HG02870 (cell line): ENCODE measurements around the gene USP40.

Experiments used
- ATAC-seq: cut with Tn5 transposase; IDR thresholded peaks from one replicate; pipeline ENCODE4 v1.9.1; 2021; ENCODE audit warnings: mild to moderate bottlenecking, moderate library complexity; ENCODE audit not compliant: unreplicated experiment

USP40 gene

DNA sequence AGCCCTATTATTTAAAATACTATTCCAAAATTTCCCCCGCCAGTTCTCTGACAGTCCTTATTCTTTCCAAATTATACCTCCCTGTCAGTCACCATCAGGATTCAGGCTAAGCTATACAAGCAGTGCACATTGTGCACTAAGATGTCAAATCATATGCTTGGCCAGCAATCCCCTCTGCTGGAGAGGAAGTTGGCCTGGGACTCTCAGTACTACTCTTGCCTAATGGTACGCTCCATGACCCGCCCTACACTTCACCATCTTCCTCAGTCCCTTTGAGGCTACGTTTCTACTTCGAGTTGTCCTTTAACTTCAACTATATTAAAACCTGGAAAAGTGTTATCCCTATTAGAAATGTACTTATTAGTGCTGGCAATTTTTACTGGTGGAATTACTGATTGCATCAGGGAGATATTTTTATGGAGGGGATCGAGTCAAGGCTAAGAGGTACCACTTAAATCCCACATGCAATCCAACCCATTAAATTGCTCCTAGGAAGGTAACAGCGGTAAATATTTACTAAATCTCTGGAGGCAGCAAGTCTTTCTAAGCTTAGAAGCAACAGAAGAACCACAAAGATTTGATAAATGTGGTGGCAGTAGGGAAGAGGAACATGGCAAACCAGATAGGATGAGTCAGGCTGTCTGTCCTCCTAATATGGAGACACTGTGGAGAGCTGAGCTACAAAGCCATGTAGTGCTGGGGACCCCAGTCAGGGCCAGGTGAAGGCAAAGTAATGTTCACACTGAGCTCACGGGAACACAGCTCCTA lies 2.7 kb downstream of the USP40 start:
- ATAC-seq: no peak

DNA sequence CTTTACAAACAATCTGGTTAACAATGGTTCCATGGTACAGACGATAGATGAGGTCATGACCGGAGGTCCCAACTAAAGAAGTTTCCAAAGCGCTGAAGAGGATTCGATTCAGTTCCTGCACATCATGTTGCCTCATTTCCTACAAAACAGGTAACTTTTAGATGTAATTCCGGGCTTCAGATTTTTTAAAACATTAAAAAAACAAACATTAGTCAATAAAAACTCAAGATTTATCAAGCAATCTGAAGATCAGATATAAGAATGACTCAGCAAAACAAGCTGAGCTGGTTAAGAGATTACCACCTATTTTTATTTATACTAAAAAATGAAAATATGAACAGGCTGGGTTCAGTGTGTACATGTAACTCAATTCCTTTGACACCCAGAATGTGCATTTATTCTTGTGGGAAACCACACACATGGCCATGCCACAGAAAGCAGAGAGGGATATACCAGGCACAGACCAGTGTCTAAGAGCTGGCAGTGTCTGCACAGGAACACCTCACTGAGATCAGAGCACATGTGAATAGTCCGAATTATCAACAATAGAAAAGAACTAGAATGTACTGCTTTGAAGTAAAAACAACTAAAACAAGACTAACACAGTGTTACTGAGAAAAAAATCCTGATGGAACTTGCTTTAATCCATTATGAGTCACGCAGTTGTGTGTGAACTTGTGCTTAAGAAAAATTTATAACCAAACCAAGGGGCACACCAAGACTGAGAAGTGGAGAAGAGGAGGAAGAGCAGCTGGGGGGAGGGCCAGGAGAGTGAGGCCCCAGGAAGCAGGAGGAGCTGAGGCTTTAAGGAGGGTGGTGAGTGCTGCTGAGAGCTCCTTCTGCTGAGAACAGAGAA lies 9.5 kb downstream of the USP40 start:
- ATAC-seq: no peak

DNA sequence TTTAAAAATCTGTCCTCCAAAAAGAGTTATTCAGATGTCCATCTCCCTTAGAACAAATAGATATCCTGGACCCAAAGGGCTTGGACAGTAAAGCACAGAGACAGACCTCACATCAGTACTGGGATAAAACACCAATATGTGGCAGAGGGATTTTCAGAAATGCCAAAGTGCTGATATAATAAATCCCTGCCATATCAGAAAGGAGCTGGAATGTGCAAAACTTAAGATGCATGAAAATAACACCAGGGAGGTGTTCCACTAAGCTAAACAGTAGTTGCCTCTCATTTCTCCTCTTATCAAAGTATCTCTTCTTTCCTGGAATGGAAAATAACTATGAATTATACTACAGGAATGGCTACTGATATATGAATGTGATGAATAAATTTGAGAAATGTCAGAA lies 13.2 kb downstream of the USP40 start:
- no peak for ATAC-seq

DNA sequence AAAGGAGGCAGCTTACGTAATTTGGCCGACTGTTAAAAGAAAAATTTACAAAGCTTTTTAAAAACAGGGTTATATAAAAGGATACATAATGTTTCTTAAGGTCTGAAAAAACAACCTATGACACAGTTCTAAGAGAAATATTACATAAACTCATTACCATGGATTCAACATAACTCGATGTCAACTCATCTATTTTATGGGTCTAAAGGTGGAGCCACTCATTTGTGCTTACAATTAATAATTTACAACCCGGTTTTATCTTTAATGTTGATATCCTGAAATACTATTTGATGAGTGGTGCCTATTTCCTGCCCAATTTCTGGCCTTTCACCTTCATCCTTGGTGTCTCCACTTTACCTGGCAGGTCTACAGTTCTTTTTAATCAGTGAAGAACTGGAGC lies 15.1 kb downstream of the USP40 start:
- ATAC-seq: no peak

DNA sequence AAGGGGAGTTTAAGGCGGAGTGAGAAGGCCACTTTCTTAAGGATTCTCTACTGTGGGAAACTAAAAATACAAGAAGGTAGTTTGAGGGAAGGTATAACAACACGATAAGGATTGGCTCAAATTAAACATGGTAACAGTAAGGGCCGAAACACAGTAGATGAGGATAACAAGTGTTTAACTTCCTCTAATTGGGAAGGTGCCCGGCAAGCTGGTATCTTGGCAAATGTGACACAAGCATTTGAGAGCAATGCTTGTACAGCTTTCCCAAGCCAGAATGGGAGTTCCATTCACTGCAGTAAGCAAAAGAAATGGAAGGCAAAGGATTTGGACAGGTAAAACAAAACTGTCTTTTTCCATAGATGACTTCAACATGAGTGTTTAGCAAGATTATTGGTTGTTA lies 19.8 kb downstream of the USP40 start:
- no peak for ATAC-seq

DNA sequence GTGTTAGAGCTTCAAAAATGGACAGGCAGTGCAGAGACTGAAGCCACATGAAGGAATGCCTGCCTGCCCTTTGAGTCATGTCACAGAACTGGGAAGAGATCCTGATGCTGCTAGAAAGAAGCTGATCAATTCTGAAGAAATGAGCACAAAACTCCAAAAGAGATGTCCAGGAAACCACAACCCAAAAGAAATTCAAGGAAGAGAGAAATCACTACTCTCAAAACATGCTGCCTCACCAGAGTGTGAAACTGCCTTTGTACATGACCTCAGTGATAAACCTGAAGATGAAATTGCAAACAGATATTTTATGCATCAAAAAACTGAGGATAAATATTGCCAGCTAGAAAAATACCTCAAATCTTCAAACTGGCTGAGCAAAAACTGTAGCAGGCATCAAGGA lies 20.5 kb downstream of the USP40 start:
- ATAC-seq: no peak

DNA sequence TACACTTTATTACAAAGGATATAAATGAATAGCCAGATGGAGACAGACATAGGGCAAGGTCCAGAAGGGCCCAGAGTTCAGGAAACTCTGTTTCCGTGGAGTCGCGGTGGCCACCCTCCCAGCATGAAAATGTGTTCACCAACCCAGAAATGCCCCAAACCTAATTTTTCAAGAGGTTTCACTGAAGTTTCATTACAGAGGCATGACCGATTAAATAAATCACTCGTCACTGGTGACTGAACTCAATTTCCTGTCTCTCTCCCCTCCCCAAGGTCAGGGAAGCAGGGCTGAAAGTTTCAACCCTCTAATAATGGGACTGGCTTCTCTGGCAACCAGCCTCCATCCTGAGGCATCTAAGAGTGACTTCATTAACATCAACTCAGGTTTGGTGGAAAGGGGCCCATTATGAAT lies 22.4 kb downstream of the USP40 start:
- no peak for ATAC-seq

DNA sequence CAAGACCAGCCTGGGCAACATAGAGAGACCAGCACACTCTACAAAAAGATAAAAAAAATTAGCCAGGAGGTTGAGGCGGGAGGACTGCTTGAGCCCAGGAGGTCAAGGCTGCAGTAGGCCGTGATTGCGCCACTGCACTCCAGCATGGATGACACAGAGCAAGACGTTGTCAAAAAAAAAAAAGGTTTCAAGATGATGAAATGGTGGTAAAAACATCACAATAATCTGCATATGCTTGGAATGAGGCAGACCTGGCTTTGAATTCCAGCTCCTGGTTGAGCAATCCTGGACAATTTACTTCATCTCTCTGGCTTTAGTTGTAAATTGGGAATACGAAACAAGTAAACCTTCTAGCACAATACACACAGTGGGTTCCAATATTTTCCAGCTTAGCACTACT lies 24.1 kb downstream of the USP40 start:
- no peak for ATAC-seq

DNA sequence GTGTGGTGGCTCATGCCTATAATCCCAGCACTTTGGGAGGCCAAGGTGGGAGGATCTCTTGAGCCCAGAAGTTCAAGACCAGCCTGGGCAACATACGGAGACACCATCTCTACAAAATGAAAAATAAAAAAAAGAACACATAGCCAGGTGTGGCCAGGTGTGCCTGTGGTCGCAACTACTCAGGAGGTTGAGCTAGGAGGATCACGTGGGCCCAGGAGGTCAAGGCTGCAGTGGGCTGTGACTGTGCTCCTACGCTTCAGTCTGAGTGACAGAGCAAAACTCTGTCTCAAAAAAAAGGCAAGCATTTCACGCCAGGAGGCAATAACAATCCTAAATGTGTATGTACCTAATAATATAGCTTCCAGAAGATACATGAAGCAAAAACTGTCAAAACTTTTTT lies 27.8 kb downstream of the USP40 start:
- ATAC-seq: no peak

DNA sequence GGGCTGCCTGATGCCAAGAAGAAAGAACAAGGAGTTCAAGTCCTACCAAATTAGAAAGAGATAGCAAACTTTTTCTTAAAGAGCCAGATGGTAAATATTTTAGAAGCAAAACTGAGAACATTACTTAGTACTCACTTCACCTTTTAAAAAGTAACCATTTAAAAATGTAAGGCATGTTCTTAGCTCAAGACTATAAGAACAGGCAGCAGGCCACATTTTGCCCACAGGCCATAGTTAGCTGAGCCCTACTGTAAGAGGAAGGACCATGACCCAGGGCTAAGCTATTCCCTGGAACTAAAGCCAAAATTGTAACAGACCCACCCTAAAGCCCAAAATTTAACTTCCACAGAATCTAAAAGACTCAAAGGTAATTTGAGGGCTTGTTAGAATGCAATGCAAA lies 31.3 kb downstream of the USP40 start:
- no peak for ATAC-seq

DNA sequence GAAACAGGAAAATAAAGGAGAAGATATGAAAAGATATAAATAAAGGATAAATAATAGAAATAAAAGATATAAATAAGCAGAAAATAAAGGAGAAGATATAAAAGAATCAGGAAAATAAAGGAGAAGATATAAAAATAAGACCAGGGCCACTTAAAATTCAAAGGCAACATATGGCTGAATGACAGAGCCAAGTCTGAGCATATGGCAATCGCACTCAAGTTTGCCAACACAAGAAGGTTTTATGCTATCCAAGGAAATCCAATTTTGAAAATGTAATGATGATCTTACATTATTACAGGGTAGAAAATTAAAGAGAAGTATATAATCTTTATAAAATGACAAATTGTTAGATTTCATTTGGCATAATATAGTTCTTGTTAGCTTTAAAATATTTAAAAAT lies 33.6 kb downstream of the USP40 start:
- ATAC-seq: no peak

DNA sequence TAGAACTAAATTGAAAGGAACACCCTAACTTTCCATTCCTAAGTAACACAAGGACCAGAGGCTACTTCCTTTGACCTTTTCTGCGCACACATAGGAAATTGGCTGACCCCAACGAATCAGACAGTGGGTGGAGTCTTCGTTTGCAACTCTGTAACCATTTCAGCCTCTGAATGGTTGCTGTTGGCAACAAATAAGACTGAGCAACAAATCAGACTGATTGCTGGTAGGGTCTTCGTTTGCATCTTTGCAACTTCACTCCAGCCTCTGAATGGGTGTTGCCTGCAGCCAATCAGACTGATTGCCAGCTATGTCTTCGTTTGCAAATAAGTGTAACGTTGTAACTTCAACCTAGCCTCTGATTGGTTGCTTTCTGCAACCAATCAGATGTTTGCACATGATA lies 34.6 kb downstream of the USP40 start:
- no peak for ATAC-seq

DNA sequence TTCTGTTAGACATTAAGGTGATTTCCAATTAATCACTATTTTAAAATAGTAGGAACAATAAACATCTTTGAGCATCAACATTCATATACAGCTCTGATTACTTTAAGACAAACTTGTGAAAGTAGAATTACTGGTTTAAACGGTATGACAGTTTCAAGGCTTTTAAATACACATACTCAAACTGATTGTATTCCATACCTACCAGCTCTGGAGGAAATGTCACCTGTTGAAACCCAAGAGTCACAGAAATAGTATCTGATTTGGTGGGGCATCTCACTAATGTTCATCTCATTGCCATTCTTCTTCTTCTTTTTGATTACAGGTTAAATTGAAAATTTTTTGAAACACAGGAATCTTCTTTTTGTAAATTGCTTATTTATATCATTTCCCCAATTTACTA lies 36.2 kb downstream of the USP40 start:
- ATAC-seq: no peak

DNA sequence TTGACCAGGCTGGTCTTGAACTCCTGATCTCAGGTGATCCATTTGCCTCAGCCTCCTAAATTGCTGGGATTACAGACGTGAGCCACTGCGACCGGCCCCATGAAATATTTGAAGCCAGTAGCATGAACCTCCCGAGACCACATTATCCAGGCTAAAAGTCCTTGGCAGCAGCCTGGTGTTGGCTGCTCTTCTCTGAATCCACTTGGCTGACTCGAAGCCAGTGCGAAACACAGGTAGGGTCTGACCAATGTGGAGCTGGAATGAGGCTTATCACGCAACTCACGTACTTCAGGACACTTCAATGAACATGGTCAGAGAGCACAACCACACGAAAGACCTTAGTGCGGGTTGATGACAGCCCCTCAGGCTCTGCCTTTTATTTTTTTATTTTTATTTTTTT lies 38.4 kb downstream of the USP40 start:
- no peak for ATAC-seq

DNA sequence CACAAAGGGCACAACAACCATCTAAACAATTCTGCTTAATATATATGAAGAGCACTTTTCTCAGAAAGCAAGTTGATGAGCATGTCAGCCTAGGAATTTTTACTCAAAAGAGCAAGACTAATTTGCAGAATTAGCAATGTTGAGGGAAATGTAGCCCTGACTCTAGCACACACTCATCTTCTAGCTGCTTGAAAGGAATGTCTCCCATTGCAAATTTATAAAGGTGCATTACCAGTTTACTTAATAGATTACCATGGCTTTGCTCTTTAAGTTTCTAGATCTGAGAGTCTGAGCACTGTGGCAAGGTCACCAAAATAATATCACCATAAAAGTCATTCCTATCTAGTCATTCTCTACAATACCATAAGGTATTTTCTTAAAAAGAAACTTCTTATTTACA lies 40.8 kb downstream of the USP40 start:
- ATAC-seq: no peak

DNA sequence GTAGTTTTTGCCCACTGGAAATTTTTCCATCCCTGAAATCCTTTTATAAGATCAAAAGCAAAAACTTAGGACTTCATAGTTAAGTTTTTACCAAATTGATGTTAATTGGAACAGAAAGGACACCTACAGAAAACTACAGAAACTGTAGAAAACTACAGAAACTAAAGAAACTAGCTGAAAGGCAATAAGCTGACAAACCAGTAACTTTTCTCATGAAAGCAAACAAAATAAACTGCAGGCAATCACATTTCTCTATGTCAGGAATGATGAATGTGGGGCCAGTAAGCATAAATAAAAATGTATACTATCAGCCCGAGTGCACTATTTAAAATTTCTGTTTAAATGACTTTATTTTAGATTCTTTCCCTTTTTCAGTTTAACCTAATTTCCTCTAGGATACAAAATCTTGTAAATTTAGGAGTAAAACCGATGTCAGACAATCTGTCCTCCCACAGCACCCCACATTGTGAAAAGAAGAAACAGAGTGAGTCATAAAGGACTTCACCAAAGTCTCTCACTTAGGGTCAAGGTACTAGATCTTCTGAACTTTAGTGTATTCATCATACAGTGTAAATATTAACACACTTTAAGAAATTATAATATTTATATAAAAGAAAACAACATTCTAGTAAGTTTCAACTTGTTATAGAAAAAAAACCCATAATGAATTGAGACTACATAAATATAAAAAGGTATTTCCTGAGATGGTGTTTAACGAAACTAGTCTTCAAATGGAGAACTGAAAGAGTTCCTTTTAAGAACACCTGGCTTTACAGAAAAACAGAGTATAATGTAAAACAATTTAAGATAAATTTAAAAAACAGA lies 46.6 kb downstream of the USP40 start:
- peak; percentile 93 for ATAC-seq

DNA sequence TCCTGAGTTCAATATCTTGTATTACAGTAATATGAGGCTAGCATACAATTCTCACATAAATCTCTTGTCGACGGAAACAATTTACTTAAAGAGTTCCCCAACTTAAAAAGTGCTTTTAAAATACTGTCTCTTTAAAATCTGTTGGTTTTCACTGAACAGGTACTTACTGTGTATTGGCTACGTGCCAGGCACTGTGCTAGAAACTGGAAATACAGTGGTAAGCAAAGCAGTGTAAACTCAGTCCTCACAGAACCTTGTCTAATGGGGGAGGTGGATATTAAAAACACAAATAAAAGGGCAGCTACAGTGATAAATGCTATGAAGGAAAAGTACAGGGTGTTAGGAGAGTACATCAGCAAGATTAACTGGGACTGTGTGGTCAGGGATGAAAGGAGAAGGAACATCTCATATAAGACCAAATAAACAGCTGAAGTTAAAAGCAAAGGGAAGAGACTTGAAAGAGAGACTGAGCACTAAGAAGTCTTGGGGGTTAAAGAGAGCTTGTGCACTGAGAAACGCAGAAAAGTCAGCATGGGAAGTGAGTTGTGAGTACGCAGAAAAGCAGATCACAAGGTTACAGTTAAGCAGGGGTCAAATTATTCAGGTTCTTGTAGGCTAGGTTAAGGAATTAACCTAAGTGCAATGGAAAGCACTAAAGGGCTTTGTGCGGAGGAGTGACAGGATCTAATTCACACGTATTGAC lies 52.5 kb downstream of the USP40 start:
- no peak for ATAC-seq

DNA sequence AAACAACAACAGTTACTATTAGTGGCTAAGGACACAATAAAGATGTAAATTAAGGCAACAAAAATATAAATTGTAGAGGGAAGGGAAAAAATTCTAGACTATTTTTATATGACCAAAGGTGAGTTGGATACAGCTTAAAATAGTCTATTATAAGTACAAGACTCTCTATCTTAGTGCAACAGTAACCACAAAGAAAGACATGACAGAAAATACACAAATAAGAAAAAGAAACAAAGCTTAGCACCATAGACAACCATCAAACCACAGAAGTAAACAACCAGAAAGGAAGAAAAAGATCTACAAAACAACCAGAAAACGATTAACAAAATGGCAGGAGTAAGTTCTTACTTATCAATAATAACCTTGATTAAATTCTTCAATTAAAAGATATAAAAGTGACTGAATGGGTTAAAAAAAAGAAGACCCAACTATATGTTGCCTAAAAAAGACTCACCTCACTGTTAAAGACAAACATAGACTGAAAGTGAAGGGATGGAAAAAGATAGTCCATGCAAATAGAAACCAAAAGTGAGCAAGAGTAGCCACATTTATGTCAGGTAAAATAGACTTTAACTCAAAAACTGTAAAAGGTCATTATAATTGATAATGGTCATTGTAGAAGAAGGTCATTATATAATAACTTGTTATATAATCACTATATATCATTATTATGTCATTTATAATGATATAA lies 62.5 kb downstream of the USP40 start:
- no peak for ATAC-seq

DNA sequence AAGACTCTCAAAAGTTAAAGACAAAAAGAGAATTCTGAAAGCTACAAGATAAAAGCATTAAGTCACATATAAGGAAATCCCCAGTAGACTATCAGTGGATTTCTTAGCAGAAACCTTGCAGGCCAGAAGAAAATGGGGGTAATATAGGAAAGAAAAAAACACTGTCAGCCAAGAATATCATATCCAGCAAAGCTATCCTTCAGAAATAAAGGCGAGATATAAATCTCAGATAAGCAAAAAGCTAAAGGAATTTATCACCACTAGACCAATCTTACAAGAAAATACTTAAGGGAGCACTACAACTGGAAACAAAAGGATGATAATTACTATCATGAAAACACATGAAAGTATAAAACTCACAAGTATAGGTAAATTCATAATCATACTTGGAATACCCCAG lies 63.1 kb downstream of the USP40 start:
- ATAC-seq: no peak
